ENCODE data around the gene ZNF740. TPM values are rescaled to one million over a fixed set of nuclear protein-coding genes. Genes with fewer than 3 reads are reported as not detected.

The ZNF740 gene
- total RNA-seq, 1 experiment from 2014 or later: 65.8 TPM

- H3K27ac ChIP-seq: no peak overlapping the region
- CTCF ChIA-PET: interaction anchor here (0.6 to 1.5 kb wide), 2 partner anchors 35 to 40 kb away, joined by 3 to 4 read pairs; a partner anchor contains a TSS
- H3K4me2 ChIP-seq: no peak overlapping the region
- H3K9me3 ChIP-seq (ENCODE audit: insufficient read depth, low read depth): no peaks in the 10 kb centered on the region
- H3K4me3 ChIP-seq: no peak overlapping the region
- H4K20me1 ChIP-seq (ENCODE audit: insufficient read depth): 0 out of 2 replicates have a peak, but pooled peaks cover 6% of the 10 kb centered on the region
- BruUV-seq (replicated peaks): no TSS peak
- H3K4me1 ChIP-seq (replicated peaks; ENCODE audit: insufficient read depth): peaks cover 18% of the 10 kb centered on the region
- H2AFZ ChIP-seq: no peak overlapping the region
- H3F3A ChIP-seq (ENCODE audit: insufficient read depth, low read depth): peaks cover 44% of the 10 kb centered on the region; the same call in 1 of the 2 replicates
- no peak for TF ChIP-seq EZH2 (IDR thresholded peaks at IDR 0.05; ENCODE audit: low read depth)
- TF ChIP-seq, protein P1, sequence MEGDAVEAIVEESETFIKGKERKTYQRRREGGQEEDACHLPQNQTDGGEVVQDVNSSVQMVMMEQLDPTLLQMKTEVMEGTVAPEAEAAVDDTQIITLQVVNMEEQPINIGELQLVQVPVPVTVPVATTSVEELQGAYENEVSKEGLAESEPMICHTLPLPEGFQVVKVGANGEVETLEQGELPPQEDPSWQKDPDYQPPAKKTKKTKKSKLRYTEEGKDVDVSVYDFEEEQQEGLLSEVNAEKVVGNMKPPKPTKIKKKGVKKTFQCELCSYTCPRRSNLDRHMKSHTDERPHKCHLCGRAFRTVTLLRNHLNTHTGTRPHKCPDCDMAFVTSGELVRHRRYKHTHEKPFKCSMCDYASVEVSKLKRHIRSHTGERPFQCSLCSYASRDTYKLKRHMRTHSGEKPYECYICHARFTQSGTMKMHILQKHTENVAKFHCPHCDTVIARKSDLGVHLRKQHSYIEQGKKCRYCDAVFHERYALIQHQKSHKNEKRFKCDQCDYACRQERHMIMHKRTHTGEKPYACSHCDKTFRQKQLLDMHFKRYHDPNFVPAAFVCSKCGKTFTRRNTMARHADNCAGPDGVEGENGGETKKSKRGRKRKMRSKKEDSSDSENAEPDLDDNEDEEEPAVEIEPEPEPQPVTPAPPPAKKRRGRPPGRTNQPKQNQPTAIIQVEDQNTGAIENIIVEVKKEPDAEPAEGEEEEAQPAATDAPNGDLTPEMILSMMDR (conservative IDR thresholded peaks at IDR 0.05): 0 out of 2 replicates have a peak, but pooled peaks have one; percentile 31
- H3K9me2 ChIP-seq (ENCODE audit: insufficient read depth): no peaks in the 10 kb centered on the region
- peaks cover 18% of the 10 kb centered on the region for H3K36me3 ChIP-seq (ENCODE audit: low read depth)
- no peaks in the 10 kb centered on the region for H3K27me3 ChIP-seq (ENCODE audit: insufficient read depth, low read depth)
- peaks cover 14% of the 10 kb centered on the region for H3K79me2 ChIP-seq (ENCODE audit: low read depth)
- POLR2A ChIA-PET (ENCODE audit: unreplicated experiment): no interaction called here
- intact Hi-C loops (cut with micrococcal nuclease; ENCODE audit: unreplicated experiment): loop anchor here (2.0 kb wide), 1 partner anchor 53 kb away; no protein-coding TSS in a partner anchor
- no peak for DNase-seq
These were observed 31.2 kb downstream of the ZNF740 start for GRCh38 chr12:53211476-53212381.

- POLR2A ChIA-PET (ENCODE audit: unreplicated experiment): no interaction called here
- CTCF ChIA-PET: interaction anchor here (1.4 to 1.5 kb wide), 2 partner anchors 39 to 55 kb away, joined by 3 to 7 read pairs; partner anchors contain the start of gene ESPL1
- Histone ChIP-seq H2AFZ (no peak overlapping the region), H3K4me2 (no peak overlapping the region), H3K27me3 (ENCODE audit: insufficient read depth, low read depth) (no peaks in the 10 kb centered on the region), H3K4me1 (replicated peaks; ENCODE audit: insufficient read depth) (peaks cover 26% of the 10 kb centered on the region), H3K9me2 (ENCODE audit: insufficient read depth) (no peaks in the 10 kb centered on the region), H3K4me3 (no peak overlapping the region), H3K27ac (no peak overlapping the region), H3K9me3 (ENCODE audit: insufficient read depth, low read depth) (no peaks in the 10 kb centered on the region), H3K36me3 (ENCODE audit: low read depth) (peaks cover 18% of the 10 kb centered on the region), H3K79me2 (ENCODE audit: low read depth) (peaks cover 26% of the 10 kb centered on the region), H4K20me1 (ENCODE audit: insufficient read depth) (0 out of 2 replicates have a peak, but pooled peaks cover 6% of the 10 kb centered on the region), H3F3A (ENCODE audit: insufficient read depth, low read depth) (peaks cover 38% of the 10 kb centered on the region; the same call in 1 of the 2 replicates)
- no TSS peak for BruUV-seq (replicated peaks)
- TF ChIP-seq EZH2 (IDR thresholded peaks at IDR 0.05; ENCODE audit: low read depth): no peak
- TF ChIP-seq, protein P1 (conservative IDR thresholded peaks at IDR 0.05): no peak
- DNase-seq: no peak
- intact Hi-C loops (cut with micrococcal nuclease; ENCODE audit: unreplicated experiment): loop anchor here (1.0 to 2.0 kb wide), 4 partner anchors 38 to 74 kb away; partner anchors contain the start of gene ESPL1
These were observed 32.4 kb downstream of the ZNF740 start for GRCh38 chr12:53212931-53213330.

- intact Hi-C loops (cut with micrococcal nuclease; ENCODE audit: unreplicated experiment): loop anchor here (1.0 to 2.0 kb wide), 4 partner anchors 38 to 74 kb away; partner anchors contain the start of gene ESPL1
- TF ChIP-seq EZH2 (IDR thresholded peaks at IDR 0.05; ENCODE audit: low read depth): no peak
- TF ChIP-seq, protein P1 (conservative IDR thresholded peaks at IDR 0.05): peak; percentile 92
- DNase-seq: peak in 1 of 2 experiments; percentile 75
- no peaks in the 10 kb centered on the region for H3K27me3 ChIP-seq (ENCODE audit: insufficient read depth, low read depth)
- peaks cover 30% of the 10 kb centered on the region for H3K79me2 ChIP-seq (ENCODE audit: low read depth)
- peaks cover 34% of the 10 kb centered on the region; the same call in 1 of the 2 replicates for H3F3A ChIP-seq (ENCODE audit: insufficient read depth, low read depth)
- H4K20me1 ChIP-seq (ENCODE audit: insufficient read depth): 0 out of 2 replicates have a peak, but pooled peaks cover 6% of the 10 kb centered on the region
- ChIA-PET CTCF (interaction anchor here (1.4 kb wide), 1 partner anchor 54 kb away, joined by 7 read pairs; the partner anchor contains the start of gene ESPL1), POLR2A (ENCODE audit: unreplicated experiment) (interaction anchor here (0.5 kb wide), 2 partner anchors 55 to 108 kb away, joined by 3 to 4 read pairs; partner anchors contain the start of genes AAAS and ESPL1)
- peaks cover 18% of the 10 kb centered on the region for H3K36me3 ChIP-seq (ENCODE audit: low read depth)
- H3K4me2 ChIP-seq: no peak overlapping the region
- H3K4me1 ChIP-seq (replicated peaks; ENCODE audit: insufficient read depth): peaks cover 30% of the 10 kb centered on the region
- no peaks in the 10 kb centered on the region for H3K9me3 ChIP-seq (ENCODE audit: insufficient read depth, low read depth)
- no peak overlapping the region for H3K4me3 ChIP-seq
- no TSS peak for BruUV-seq (replicated peaks)
- no peak overlapping the region for H3K27ac ChIP-seq
- H3K9me2 ChIP-seq (ENCODE audit: insufficient read depth): no peaks in the 10 kb centered on the region
- H2AFZ ChIP-seq: no peak overlapping the region
These were observed 32.8 kb downstream of the ZNF740 start for GRCh38 chr12:53213348-53213747.

Measured in PC-9 (cell line).